H9 (cell line): ENCODE data around the gene MRPL30. TPM values are rescaled to one million over a fixed set of nuclear protein-coding genes. Genes with fewer than 3 reads are reported as not detected.

Source experiments
- DNase-seq: peaks from one replicate; pipeline ENCODE4 v3.0.0-alpha.2; 2017
- H2AFZ ChIP-seq: one replicate; pipeline ENCODE4 v1.6.1; 2013; ENCODE audit warnings: mild to moderate bottlenecking, low read length, control low read depth, moderate library complexity
- H2AK5ac ChIP-seq: 2 replicates; pipeline ENCODE4 v1.6.1; 2013; ENCODE audit warnings: low read length, control low read depth, mixed read lengths; ENCODE audit not compliant: insufficient read length
- H2BK120ac ChIP-seq: one replicate; pipeline ENCODE4 v1.6.1; 2013; ENCODE audit warnings: low read depth, mild to moderate bottlenecking, low read length, control low read depth, inconsistent platforms; ENCODE audit not compliant: poor library complexity, severe bottlenecking
- H2BK12ac ChIP-seq: 2 replicates; pipeline ENCODE4 v1.6.1; 2013; ENCODE audit warnings: low read length, control low read depth, mixed read lengths, low read depth; ENCODE audit not compliant: insufficient read length
- H2BK15ac ChIP-seq: 2 replicates; pipeline ENCODE4 v1.6.1; 2013; ENCODE audit warnings: low read depth, low read length, control low read depth
- H2BK20ac ChIP-seq: one replicate; pipeline ENCODE4 v1.6.1; 2013; ENCODE audit warnings: low read depth, mild to moderate bottlenecking, low read length, control low read depth, inconsistent platforms; ENCODE audit not compliant: poor library complexity, severe bottlenecking
- H2BK5ac ChIP-seq: 2 replicates; pipeline ENCODE4 v1.6.1; 2013; ENCODE audit warnings: low read length, control low read depth, mixed read lengths; ENCODE audit not compliant: insufficient read length
- H3K14ac ChIP-seq: 2 replicates; pipeline ENCODE4 v1.6.1; 2013; ENCODE audit warnings: low read length, control low read depth; ENCODE audit not compliant: insufficient read depth
- H3K18ac ChIP-seq: 2 replicates; pipeline ENCODE4 v1.6.1; 2013; ENCODE audit warnings: low read depth, mild to moderate bottlenecking, mixed read lengths, low read length, control low read depth; ENCODE audit not compliant: insufficient read length
- H3K23ac ChIP-seq: 2 replicates; pipeline ENCODE4 v1.6.1; 2013; ENCODE audit warnings: low read length, control low read depth, mixed read lengths, low read depth; ENCODE audit not compliant: insufficient read length
- H3K23me2 ChIP-seq: 2 replicates; pipeline ENCODE4 v1.6.1; 2013; ENCODE audit warnings: low read depth, mild to moderate bottlenecking, mixed read lengths, low read length, control low read depth; ENCODE audit not compliant: insufficient read length, poor library complexity, severe bottlenecking
- H3K27ac ChIP-seq: 2 replicates; pipeline ENCODE4 v1.5.1; 2013; ENCODE audit warnings: low read length, control low read depth, mixed read lengths, low read depth; ENCODE audit not compliant: insufficient read length
- H3K27me3 ChIP-seq: 2 replicates; pipeline ENCODE4 v1.6.1; 2013; ENCODE audit warnings: low read length, control low read depth, inconsistent platforms; ENCODE audit not compliant: insufficient read depth
- H3K4ac ChIP-seq: 2 replicates; pipeline ENCODE4 v1.6.1; 2013; ENCODE audit warnings: low read depth, mild to moderate bottlenecking, control low read depth, inconsistent platforms, low read length, moderate library complexity
- H3K4me1 ChIP-seq: 2 replicates; pipeline ENCODE4 v1.6.1; 2013; ENCODE audit warnings: low read length, control low read depth, inconsistent platforms; ENCODE audit not compliant: insufficient read depth
- H3K4me2 ChIP-seq: 2 replicates; pipeline ENCODE4 v1.6.1; 2013; ENCODE audit warnings: low read length, control low read depth, mixed read lengths; ENCODE audit not compliant: insufficient read length, insufficient read depth
- H3K56ac ChIP-seq: 2 replicates; pipeline ENCODE4 v1.6.1; 2013; ENCODE audit warnings: low read depth, mild to moderate bottlenecking, mixed read lengths, low read length, control low read depth; ENCODE audit not compliant: insufficient read length
- H3K79me1 ChIP-seq: 2 replicates; pipeline ENCODE4 v1.6.1; 2013; ENCODE audit warnings: low read depth, mild to moderate bottlenecking, moderate library complexity, low read length, control low read depth, inconsistent platforms; ENCODE audit not compliant: insufficient read depth, poor library complexity, severe bottlenecking
- H3K79me2 ChIP-seq: 2 replicates; pipeline ENCODE4 v1.6.1; 2013; ENCODE audit warnings: low read length, control low read depth, inconsistent platforms; ENCODE audit not compliant: insufficient read depth
- H3K9ac ChIP-seq: 2 replicates; pipeline ENCODE4 v1.6.1; 2013; ENCODE audit warnings: low read length, control low read depth, mixed read lengths; ENCODE audit not compliant: insufficient read length; ENCODE audit errors: extremely low read depth
- H3K9me3 ChIP-seq: one replicate; pipeline ENCODE4 v1.6.1; 2013; ENCODE audit warnings: low read depth, low read length, inconsistent platforms; ENCODE audit not compliant: control insufficient read depth
- H3T11ph ChIP-seq: one replicate; pipeline ENCODE4 v1.6.1; 2013; ENCODE audit warnings: mild to moderate bottlenecking, low read length, control low read depth, inconsistent platforms
- H4K20me1 ChIP-seq: one replicate; pipeline ENCODE4 v1.6.1; 2013; ENCODE audit not compliant: control insufficient read depth, insufficient read length, insufficient read depth
- H4K5ac ChIP-seq: 2 replicates; pipeline ENCODE4 v1.6.1; 2013; ENCODE audit warnings: low read depth, mild to moderate bottlenecking, mixed read lengths, low read length, control low read depth; ENCODE audit not compliant: insufficient read length
- H4K8ac ChIP-seq: replicated peaks from 2 replicates; pipeline ENCODE4 v1.6.1; 2013; ENCODE audit warnings: low read length, control low read depth, mixed read lengths, low read depth; ENCODE audit not compliant: insufficient read length
- H4K91ac ChIP-seq: 2 replicates; pipeline ENCODE4 v1.6.1; 2013; ENCODE audit warnings: low read depth, mild to moderate bottlenecking, moderate library complexity, mixed read lengths, low read length, control low read depth; ENCODE audit not compliant: insufficient read length
- H3K27ac Mint-ChIP-seq, 3 experiments: 2 replicates in 2 of 3; 3 replicates in 1 of 3; pipeline ENCODE4 v1.8.0; 2020 to 2021; ENCODE audit warnings: mixed read lengths in 3 of 3, mild to moderate bottlenecking in 1 of 3, moderate library complexity in 1 of 3
- H3K27me3 Mint-ChIP-seq: 2 replicates; pipeline ENCODE4 v1.8.0; 2021; ENCODE audit warnings: low read depth, mild to moderate bottlenecking, moderate library complexity, mixed read lengths
- H3K36me3 Mint-ChIP-seq, 3 experiments: 2 replicates in 2 of 3; 3 replicates in 1 of 3; pipeline ENCODE4 v1.8.0; 2020 to 2021; ENCODE audit warnings: low read depth in 3 of 3, mixed read lengths in 3 of 3; ENCODE audit not compliant: insufficient read depth in 1 of 3
- H3K4me1 Mint-ChIP-seq, 2 experiments: 2 replicates each; pipeline ENCODE4 v1.8.0; 2020; ENCODE audit warnings: mixed read lengths in 2 of 2
- H3K4me3 Mint-ChIP-seq, 2 experiments: 2 replicates in 1 of 2; 3 replicates in 1 of 2; pipeline ENCODE4 v1.8.0; 2020 to 2021; ENCODE audit warnings: mild to moderate bottlenecking in 2 of 2, mixed read lengths in 2 of 2, moderate library complexity in 1 of 2
- H3K9me3 Mint-ChIP-seq, 2 experiments: 2 replicates in 1 of 2; 3 replicates in 1 of 2; pipeline ENCODE4 v1.8.0; 2020; ENCODE audit warnings: mild to moderate bottlenecking in 2 of 2, mixed read lengths in 2 of 2, moderate library complexity in 1 of 2
- CTCF ChIP-seq: fragments of 200-600 bp; sonication (generic); conservative IDR thresholded peaks from 3 replicates; pipeline ENCODE4 v1.8.0; 2021; ENCODE audit warnings: antibody characterized with exemption, mild to moderate bottlenecking
- WGBS: extraction: QIAGEN DNeasy Blood & Tissue Kit; methylation state at CpG from one replicate; pipeline ENCODE4 v1.1.7; 2013; ENCODE audit warnings: missing lambda C conversion rate, low lambda C conversion rate, mixed read lengths; ENCODE audit not compliant: insufficient read length; ENCODE audit errors: extremely low coverage; 5-methylcytosine and 5-hydroxymethylcytosine counted together
- total RNA-seq: library from RNA; stranded (reverse); gene quantifications from 2 replicates; pipeline ENCODE4 v1.2.1, GENCODE V29; 2021

Gene MRPL30
- total RNA-seq, 1 experiment from 2014 or later = 50.8 TPM

- no peak overlapping the region for H4K91ac ChIP-seq
- H3T11ph ChIP-seq = no peak overlapping the region
- H3K56ac ChIP-seq = no peak overlapping the region
- Mint-ChIP-seq H3K27ac (peak overlapping the region; percentile 98 to 99 (median 99)), H3K4me1 (peaks cover 20 to 21% of the 10 kb centered on the region in 2 experiments), H3K9me3 (no peaks in the 10 kb centered on the region), H3K4me3 (peak overlapping the region; percentile 99 to 100), H3K27me3 (no peaks in the 10 kb centered on the region), H3K36me3 (peaks cover 0 to 10% (median 4%) of the 10 kb centered on the region in 3 experiments; a peak in 6 of 7 replicates)
- no peak overlapping the region for H2AFZ ChIP-seq
- DNase-seq = no peak
- no peak overlapping the region for H2AK5ac ChIP-seq
- peaks cover 3% of the 10 kb centered on the region for H3K23me2 ChIP-seq
- no peak overlapping the region for H3K27ac ChIP-seq
- no peak overlapping the region for H4K5ac ChIP-seq
- no peak overlapping the region; the same call in 1 of the 2 replicates for H3K4ac ChIP-seq
- H3K18ac ChIP-seq = no peak overlapping the region
- no peaks in the 10 kb centered on the region for H4K20me1 ChIP-seq
- H2BK120ac ChIP-seq = no peak overlapping the region
- no peak overlapping the region for H3K14ac ChIP-seq
- no peak for TF ChIP-seq CTCF
- no peak overlapping the region for H2BK20ac ChIP-seq
- H3K9me3 ChIP-seq = no peaks in the 10 kb centered on the region
- no peak overlapping the region for H2BK15ac ChIP-seq
- H3K79me1 ChIP-seq = peaks cover 3% of the 10 kb centered on the region
- no peak overlapping the region for H3K23ac ChIP-seq
- no peaks in the 10 kb centered on the region for H3K27me3 ChIP-seq
- peak overlapping the region; percentile 78 for H3K4me2 ChIP-seq
- peak overlapping the region; percentile 73 for H3K9ac ChIP-seq
- H3K79me2 ChIP-seq = peaks cover 18% of the 10 kb centered on the region; the same call in 1 of the 2 replicates
- no peak overlapping the region for H2BK5ac ChIP-seq
- H4K8ac ChIP-seq = no peak overlapping the region
- H2BK12ac ChIP-seq = no peak overlapping the region
- WGBS = no CpG with 5 or more reads among the region's 4 CpGs
- no peaks in the 10 kb centered on the region for H3K4me1 ChIP-seq
Measured at GRCh38 chr2:99181624-99182000, 628 bp downstream of the MRPL30 start.
